ENCODE results near the gene ZFHX3. TPM values are rescaled to one million over a fixed set of nuclear protein-coding genes. Genes with fewer than 3 reads are reported as not detected.
A peak's percentile ranks its signal among the peaks of the same experiment; 100 is the strongest.

ZFHX3 gene
- total RNA-seq, 6 experiments from 2014 or later, result 7.1 to 9.4 (median 7.7) TPM

DNA sequence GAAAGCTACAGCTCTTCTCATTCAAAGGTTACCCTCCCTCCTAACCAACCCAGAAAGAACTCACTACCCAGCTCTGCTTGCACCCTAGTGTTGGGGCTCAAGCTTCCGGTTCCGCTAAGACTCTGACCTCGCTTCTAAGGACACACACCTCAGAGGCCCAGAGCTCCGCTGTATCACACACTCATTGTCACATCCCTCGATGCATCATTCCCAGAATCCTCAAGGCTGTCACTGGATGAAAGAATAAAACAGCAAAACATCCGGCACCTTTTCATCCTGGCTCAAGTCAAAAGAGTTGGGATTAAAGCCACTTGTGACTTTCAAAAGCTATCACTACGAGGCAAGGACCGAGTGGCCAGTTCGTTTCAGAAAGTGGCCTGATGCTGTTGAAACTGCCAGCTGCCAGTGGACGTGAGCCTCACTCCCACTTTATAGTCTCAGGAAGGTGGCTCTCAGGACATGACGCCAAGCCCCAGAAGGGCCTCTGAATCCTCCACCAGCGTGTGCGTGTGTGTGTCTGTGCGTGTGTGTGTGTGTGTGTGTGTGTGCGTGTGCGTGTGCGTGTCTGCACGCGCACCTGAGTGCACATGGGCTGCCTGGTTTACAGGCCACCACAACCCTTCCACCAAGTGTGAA lies 29.0 kb downstream of the ZFHX3 start:
- DNase-seq (no peak), ATAC-seq (no peak)
- TF ChIP-seq, protein P1, sequence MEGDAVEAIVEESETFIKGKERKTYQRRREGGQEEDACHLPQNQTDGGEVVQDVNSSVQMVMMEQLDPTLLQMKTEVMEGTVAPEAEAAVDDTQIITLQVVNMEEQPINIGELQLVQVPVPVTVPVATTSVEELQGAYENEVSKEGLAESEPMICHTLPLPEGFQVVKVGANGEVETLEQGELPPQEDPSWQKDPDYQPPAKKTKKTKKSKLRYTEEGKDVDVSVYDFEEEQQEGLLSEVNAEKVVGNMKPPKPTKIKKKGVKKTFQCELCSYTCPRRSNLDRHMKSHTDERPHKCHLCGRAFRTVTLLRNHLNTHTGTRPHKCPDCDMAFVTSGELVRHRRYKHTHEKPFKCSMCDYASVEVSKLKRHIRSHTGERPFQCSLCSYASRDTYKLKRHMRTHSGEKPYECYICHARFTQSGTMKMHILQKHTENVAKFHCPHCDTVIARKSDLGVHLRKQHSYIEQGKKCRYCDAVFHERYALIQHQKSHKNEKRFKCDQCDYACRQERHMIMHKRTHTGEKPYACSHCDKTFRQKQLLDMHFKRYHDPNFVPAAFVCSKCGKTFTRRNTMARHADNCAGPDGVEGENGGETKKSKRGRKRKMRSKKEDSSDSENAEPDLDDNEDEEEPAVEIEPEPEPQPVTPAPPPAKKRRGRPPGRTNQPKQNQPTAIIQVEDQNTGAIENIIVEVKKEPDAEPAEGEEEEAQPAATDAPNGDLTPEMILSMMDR (IDR thresholded peaks at IDR 0.05), result no peak
- TF ChIP-seq POLR2A (IDR thresholded peaks at IDR 0.05), result no peak
- no peaks in the 10 kb centered on the region for H3K27me3 ChIP-seq
- no peak overlapping the region for H3K27ac ChIP-seq
- peaks cover 0 to 35% (median 6%) of the 10 kb centered on the region in 4 donors for H3K4me1 ChIP-seq
- no peak overlapping the region for H3K4me3 ChIP-seq
- no peaks in the 10 kb centered on the region for H3K36me3 ChIP-seq
- H3K9me3 ChIP-seq, result no peaks in the 10 kb centered on the region
- intact Hi-C loops (cut with DNase I), result no loop called here
- 78% methylated on average over 9 of the region's 19 CpGs for WGBS (ENCODE audit: insufficient coverage, low coverage, low lambda C conversion rate, missing lambda C conversion rate)

DNA sequence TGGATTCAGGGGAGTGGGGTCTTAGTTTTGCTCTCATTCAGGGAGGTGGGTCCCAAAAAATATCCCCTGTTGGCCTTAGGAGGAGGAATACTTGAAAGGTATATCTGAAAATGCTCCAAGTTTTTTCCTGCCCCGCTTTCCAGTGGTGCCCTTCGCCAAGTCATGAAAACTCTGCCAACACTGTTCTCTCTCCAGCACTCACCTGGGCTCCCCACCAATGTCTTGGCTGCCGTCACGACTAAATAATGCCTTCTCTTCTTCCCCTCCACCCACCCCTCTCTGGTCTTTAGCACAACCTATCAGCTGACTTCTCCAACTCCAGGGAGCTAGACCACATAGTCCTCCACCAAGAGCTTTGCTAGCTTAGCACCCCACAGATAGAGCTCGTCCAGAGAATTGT lies 30.6 kb downstream of the ZFHX3 start:
- 69% methylated on average over 3 of the region's 5 CpGs for WGBS (ENCODE audit: insufficient coverage, low coverage, low lambda C conversion rate, missing lambda C conversion rate)
- no peak overlapping the region for H3K4me3 ChIP-seq
- H3K9me3 ChIP-seq, result no peaks in the 10 kb centered on the region
- intact Hi-C loops (cut with DNase I), result no loop called here
- no peaks in the 10 kb centered on the region for H3K36me3 ChIP-seq
- TF ChIP-seq, protein P1 (IDR thresholded peaks at IDR 0.05), result no peak
- TF ChIP-seq POLR2A (IDR thresholded peaks at IDR 0.05), result no peak
- no peak overlapping the region for H3K27ac ChIP-seq
- peaks cover 0 to 35% (median 6%) of the 10 kb centered on the region in 4 donors for H3K4me1 ChIP-seq
- ATAC-seq (no peak), DNase-seq (no peak)
- no peaks in the 10 kb centered on the region for H3K27me3 ChIP-seq

DNA sequence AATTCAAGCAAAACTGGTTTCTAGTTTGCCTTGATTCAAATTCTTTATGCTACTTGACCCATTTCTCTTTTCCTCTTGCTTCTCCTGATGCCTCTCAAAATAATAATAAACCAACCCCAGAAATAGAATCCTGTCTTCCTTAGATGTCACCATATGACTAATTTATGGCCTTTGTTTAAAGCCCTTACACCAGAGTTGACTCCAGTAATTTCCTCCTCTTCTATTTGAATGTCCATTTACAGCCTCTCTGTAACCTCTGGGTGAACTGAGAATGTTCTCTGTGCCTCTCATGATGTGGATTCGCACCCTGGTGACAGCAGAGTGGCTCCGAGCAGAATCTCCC lies 31.5 kb downstream of the ZFHX3 start:
- H3K9me3 ChIP-seq, result no peaks in the 10 kb centered on the region
- peaks cover 0 to 35% (median 6%) of the 10 kb centered on the region in 4 donors for H3K4me1 ChIP-seq
- H3K27ac ChIP-seq, result peak overlapping the region in 2 of 3 donors; percentile 57 to 69
- TF ChIP-seq, protein P1 (IDR thresholded peaks at IDR 0.05), result no peak
- no peak for TF ChIP-seq POLR2A (IDR thresholded peaks at IDR 0.05)
- no peak overlapping the region for H3K4me3 ChIP-seq
- ATAC-seq, result no peak
- H3K36me3 ChIP-seq, result no peaks in the 10 kb centered on the region
- no peaks in the 10 kb centered on the region for H3K27me3 ChIP-seq
- intact Hi-C loops (cut with DNase I), result no loop called here
- WGBS (ENCODE audit: insufficient coverage, low coverage, low lambda C conversion rate, missing lambda C conversion rate), result 71% methylated on average over 2 of the region's 2 CpGs
- DNase-seq, result no peak

DNA sequence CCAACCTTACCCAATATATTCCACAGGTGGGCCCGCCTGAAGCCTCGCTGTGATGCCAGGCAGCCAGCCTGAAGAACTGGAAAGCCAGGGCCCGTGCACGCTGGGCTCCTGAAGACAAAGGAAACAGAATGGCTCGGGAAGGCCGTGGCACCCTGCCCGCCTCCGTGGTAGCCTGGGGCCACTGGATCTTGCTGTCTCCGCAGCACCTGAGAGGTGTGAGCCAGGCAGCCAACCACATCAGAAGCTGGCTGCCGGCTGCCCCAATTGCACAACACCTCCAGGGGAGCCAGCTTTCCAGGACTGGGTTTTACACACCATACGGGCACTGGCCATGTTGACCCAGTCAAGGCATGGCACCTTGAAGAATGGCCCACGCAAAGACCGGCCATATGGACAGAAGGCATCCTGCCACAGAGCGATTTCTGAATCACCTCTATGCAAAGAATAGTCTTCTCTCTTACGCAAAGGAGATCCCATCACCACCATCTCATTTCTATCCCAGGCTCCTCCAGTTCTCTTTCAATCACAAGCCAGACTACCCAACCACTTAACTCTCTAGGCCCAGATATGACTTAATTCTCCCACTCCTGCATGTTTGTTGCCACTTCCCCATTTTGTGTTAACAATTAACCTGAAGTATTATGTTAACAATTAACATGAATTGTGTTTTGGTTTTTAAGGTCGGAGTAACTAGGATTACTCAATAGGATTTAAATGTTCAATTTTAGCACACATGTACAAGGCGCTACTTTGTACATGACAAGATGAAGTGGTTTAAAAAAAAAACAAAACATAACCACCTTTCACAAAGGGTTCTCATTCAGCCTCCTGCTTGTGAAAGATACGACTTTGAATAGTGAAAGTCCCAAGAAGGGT lies 32.1 kb downstream of the ZFHX3 start:
- intact Hi-C loops (cut with DNase I), result no loop called here
- WGBS (ENCODE audit: insufficient coverage, low coverage, low lambda C conversion rate, missing lambda C conversion rate), result 42% methylated on average over 11 of the region's 18 CpGs
- H3K4me1 ChIP-seq, result peaks cover 0 to 32% (median 6%) of the 10 kb centered on the region in 4 donors
- no peaks in the 10 kb centered on the region for H3K9me3 ChIP-seq
- H3K27ac ChIP-seq, result peak overlapping the region; percentile 7 to 69 (median 57)
- DNase-seq, result peak; percentile 73 to 92 (median 92)
- H3K27me3 ChIP-seq, result no peaks in the 10 kb centered on the region
- H3K36me3 ChIP-seq, result no peaks in the 10 kb centered on the region
- peak; percentile 67 to 90 (median 88) for ATAC-seq
- H3K4me3 ChIP-seq, result no peak overlapping the region
- TF ChIP-seq, protein P1 (IDR thresholded peaks at IDR 0.05), result no peak
- no peak for TF ChIP-seq POLR2A (IDR thresholded peaks at IDR 0.05)

Data from right lobe of liver (tissue), 6 donors.